Occipital lobe (tissue), 2 donors: Measurements from ENCODE around the gene RINL. TPM values are rescaled to one million over a fixed set of nuclear protein-coding genes. Genes with fewer than 3 reads are reported as not detected.

Experiments used
- DNase-seq: peaks from one replicate; lab custom pipeline; 2025; lab: John Stamatoyannopoulos, UW
- total RNA-seq: library from RNA; depleted of rRNA; stranded (reverse); fragments of >200 nt; gene quantifications from one replicate; pipeline ENCODE4 v1.2.3, GENCODE V29; 2014

The RINL gene
- 2.5 TPM for total RNA-seq

- no peak for DNase-seq
Observed at GRCh38 chr19:38877781-38878574, at the start of gene RINL. RINL (minus strand) TSS chr19:38878275; CDS start chr19:38876742, 1,533 bp downstream.

GRCh38 chr19:38924388-38924787 lies 46.3 kb upstream of the RINL start:
- DNase-seq = no peak

- no peak for DNase-seq
Observed at GRCh38 chr19:38922482-38922881, 44.4 kb upstream of the RINL start.

- no peak for DNase-seq
Observed at GRCh38 chr19:38921420-38922274, 43.6 kb upstream of the RINL start.

GRCh38 chr19:38920602-38921419 lies 42.7 kb upstream of the RINL start:
- no peak for DNase-seq

- DNase-seq = no peak
Observed at GRCh38 chr19:38919837-38920601, 41.9 kb upstream of the RINL start.

GRCh38 chr19:38918526-38918925 lies 40.5 kb upstream of the RINL start:
- no peak for DNase-seq

GRCh38 chr19:38917921-38918491 lies 39.9 kb upstream of the RINL start:
- no peak for DNase-seq

- no peak for DNase-seq
Observed at GRCh38 chr19:38917516-38917915, 39.4 kb upstream of the RINL start.

- DNase-seq = no peak
Observed at GRCh38 chr19:38915329-38916321, 37.5 kb upstream of the RINL start.

- no peak for DNase-seq
Observed at GRCh38 chr19:38913958-38914357, 35.9 kb upstream of the RINL start.

- no peak for DNase-seq
Observed at GRCh38 chr19:38912600-38913514, 34.8 kb upstream of the RINL start.

- no peak for DNase-seq
Observed at GRCh38 chr19:38911388-38912001, 33.4 kb upstream of the RINL start.

GRCh38 chr19:38910488-38910887 lies 32.4 kb upstream of the RINL start:
- DNase-seq = no peak

- no peak for DNase-seq
Observed at GRCh38 chr19:38908911-38909310, 30.8 kb upstream of the RINL start.

GRCh38 chr19:38907670-38908069 lies 29.6 kb upstream of the RINL start:
- no peak for DNase-seq

- DNase-seq = no peak
Observed at GRCh38 chr19:38907227-38907626, 29.2 kb upstream of the RINL start.

GRCh38 chr19:38905620-38906019 lies 27.5 kb upstream of the RINL start:
- no peak for DNase-seq
